GM12878 (cell line): ENCODE results near the gene PCK1. TPM values are rescaled to one million over a fixed set of nuclear protein-coding genes. Genes with fewer than 3 reads are reported as not detected.

Experiments used
- ATAC-seq: fragments of 200-7000 bp; cut with Tn5 transposase; 3 replicates; pipeline ENCODE4 v1.9.1; 2020; ENCODE audit warnings: mild to moderate bottlenecking, moderate library complexity
- BruUV-seq: library from RNA; stranded (reverse); fragments of 400-500 nt; replicated peaks from 2 replicates; lab custom pipeline; 2021; lab: Mats Ljungman, UMichigan
- CTCF ChIA-PET: fragments of 300-600 bp; sonication (Branson Sonifier 250); formaldehyde crosslinking; extraction: SDS; loops from one replicate; lab custom pipeline; 2021; ENCODE audit warnings: inconsistent platforms; lab: Yijun Ruan, JAX
- POLR2A ChIA-PET: fragments of 350-600 bp; formaldehyde crosslinking; extraction: SDS; loops from one replicate; lab custom pipeline; 2021; ENCODE audit warnings: inconsistent platforms; lab: Charles Lee
- RAD21 ChIA-PET: fragments of 300-600 bp; sonication (Branson Sonifier 250); formaldehyde crosslinking; loops from one replicate; lab custom pipeline; 2023; ENCODE audit warnings: antibody characterized with exemption; ENCODE audit not compliant: unreplicated experiment; lab: Charles Lee
- SMC1A ChIA-PET: fragments of 300-600 bp; sonication (Branson Sonifier 250); formaldehyde crosslinking; loops from one replicate; lab custom pipeline; 2023; ENCODE audit not compliant: unreplicated experiment, uncharacterized antibody; lab: Charles Lee
- DNase-seq: peaks from one replicate; pipeline ENCODE4 v3.0.0-alpha.2; 2011; ENCODE audit warnings: low read depth, low spot score
- FAIRE-seq: peaks from 3 replicates; lab custom pipeline; 2011; peaks lifted over from hg19 to GRCh38; lab: Jason Lieb, UNC
- H2AFZ ChIP-seq: 2 replicates; pipeline ENCODE4 v1.6.0; 2011; ENCODE audit warnings: low read depth, low read length, control low read depth; ENCODE audit not compliant: control insufficient read depth
- H3K27ac ChIP-seq: 2 replicates; pipeline ENCODE4 v1.5.1; 2011; ENCODE audit warnings: control low read depth; ENCODE audit not compliant: control insufficient read depth, insufficient read depth
- H3K27me3 ChIP-seq, 2 experiments: replicated peaks in 1 of 2; 2 replicates each; pipeline versions ENCODE4 v1.6.0 to v1.6.1; 2011; ENCODE audit warnings: low read length in 1 of 2; ENCODE audit not compliant: control insufficient read depth in 2 of 2, insufficient read depth in 2 of 2
- H3K36me3 ChIP-seq, 2 experiments: 2 replicates each; pipeline ENCODE4 v1.5.1; 2011; ENCODE audit warnings: low read length in 1 of 2; ENCODE audit not compliant: control insufficient read depth in 2 of 2, insufficient read depth in 2 of 2
- H3K4me1 ChIP-seq: 2 replicates; pipeline ENCODE4 v1.6.1; 2011; ENCODE audit warnings: mild to moderate bottlenecking, low read length, moderate library complexity, mixed read lengths; ENCODE audit not compliant: control insufficient read depth, insufficient read depth
- H3K4me2 ChIP-seq: 2 replicates; pipeline ENCODE4 v1.6.0; 2011; ENCODE audit warnings: control low read depth; ENCODE audit not compliant: control insufficient read depth, insufficient read depth
- H3K4me3 ChIP-seq: fragments of 200-600 bp; sonication (generic); 2 replicates; pipeline ENCODE4 v1.5.1; 2016
- H3K79me2 ChIP-seq: 2 replicates; pipeline ENCODE4 v1.6.0; 2011; ENCODE audit warnings: low read length; ENCODE audit not compliant: control insufficient read depth, insufficient read depth
- H3K9ac ChIP-seq: 2 replicates; pipeline ENCODE4 v1.8.0; 2011; ENCODE audit warnings: low read length, control low read depth, mixed read lengths; ENCODE audit not compliant: control insufficient read depth, insufficient read depth
- H3K9me3 ChIP-seq: replicated peaks from 3 replicates; pipeline ENCODE4 v1.5.1; 2011; ENCODE audit warnings: mild to moderate bottlenecking, low read length; ENCODE audit not compliant: control insufficient read depth, insufficient read depth
- H4K20me1 ChIP-seq: 2 replicates; pipeline ENCODE4 v1.6.0; 2011; ENCODE audit not compliant: control insufficient read depth, insufficient read depth
- BMI1 ChIP-seq: fragments of 450-650 bp; IDR thresholded peaks from 2 replicates; pipeline ENCODE4 v1.6.1; 2016; ENCODE audit warnings: mild to moderate bottlenecking, moderate library complexity, borderline replicate concordance
- BRCA1 ChIP-seq: IDR thresholded peaks from 2 replicates; pipeline ENCODE4 v1.6.1; 2011; ENCODE audit warnings: low read depth, low read length, improper control_type of control experiment
- CBX5 ChIP-seq: sonication (generic); IDR thresholded peaks from 2 replicates; pipeline ENCODE4 v1.6.1; 2016; ENCODE audit warnings: low read depth, moderate library complexity, mild to moderate bottlenecking, inconsistent platforms
- CEBPZ ChIP-seq: fragments of 150-350 bp; IDR thresholded peaks from 2 replicates; pipeline ENCODE4 v1.6.1; 2016; ENCODE audit warnings: low read depth, low read length
- GATAD2B ChIP-seq: fragments of 450-650 bp; conservative IDR thresholded peaks from 2 replicates; pipeline ENCODE4 v1.6.1; 2017; ENCODE audit warnings: low read depth, mild to moderate bottlenecking, moderate library complexity
- HDAC2 ChIP-seq: fragments of 200-600 bp; sonication (generic); IDR thresholded peaks from 2 replicates; pipeline ENCODE4 v1.6.1; 2017
- IRF5 ChIP-seq: fragments of 450-650 bp; IDR thresholded peaks from 2 replicates; pipeline ENCODE4 v1.6.1; 2017; ENCODE audit warnings: borderline replicate concordance
- MLLT1 ChIP-seq: fragments of 450-650 bp; IDR thresholded peaks from 2 replicates; pipeline ENCODE4 v1.6.1; 2016; ENCODE audit warnings: mild to moderate bottlenecking
- POLR2AphosphoS2 ChIP-seq: IDR thresholded peaks from 2 replicates; pipeline ENCODE4 v1.6.1; 2011; ENCODE audit warnings: low read depth, mild to moderate bottlenecking, low read length, improper control_type of control experiment, moderate library complexity
- POLR2AphosphoS5 ChIP-seq: IDR thresholded peaks from 2 replicates; pipeline ENCODE4 v1.6.1; 2011; ENCODE audit warnings: mild to moderate bottlenecking, low read length, inconsistent platforms
- SIN3A ChIP-seq: IDR thresholded peaks from 2 replicates; pipeline ENCODE4 v1.6.1; 2012; ENCODE audit warnings: low read depth, low read length, improper control_type of control experiment
- SMARCA5 ChIP-seq: fragments of 450-650 bp; IDR thresholded peaks from 2 replicates; pipeline ENCODE4 v1.6.1; 2017; ENCODE audit warnings: mild to moderate bottlenecking
- SMC3 ChIP-seq: IDR thresholded peaks from 2 replicates; pipeline ENCODE4 v1.6.1; 2011; ENCODE audit warnings: low read length, improper control_type of control experiment, borderline replicate concordance
- TCF3 ChIP-seq: IDR thresholded peaks from 2 replicates; pipeline ENCODE4 v1.6.1; 2012; ENCODE audit warnings: low read depth, mild to moderate bottlenecking, low read length, borderline replicate concordance; ENCODE audit not compliant: insufficient read depth
- YY1 ChIP-seq: IDR thresholded peaks from 2 replicates; pipeline ENCODE4 v1.6.1; 2011; ENCODE audit warnings: low read depth, mild to moderate bottlenecking, low read length
- WGBS: methylation state at CpG from one replicate; pipeline ENCODE4 v1.1.6; 2016; ENCODE audit warnings: low lambda C conversion rate; ENCODE audit not compliant: insufficient replicate concordance, insufficient coverage; ENCODE audit errors: missing lambda C conversion rate; 5-methylcytosine and 5-hydroxymethylcytosine counted together
- in situ Hi-C: fragments of 300-500 bp; cut with MboI; formaldehyde crosslinking; loops from 9 replicates; pipeline ENCODE4 v1.14.3; 2018; ENCODE audit warnings: mixed read lengths
- intact Hi-C: fragments of 100-400 bp; cut with micrococcal nuclease; formaldehyde crosslinking; loops from one replicate; pipeline ENCODE4 v1.14.2; 2022; ENCODE audit not compliant: unreplicated experiment
- polyA plus RNA-seq, 11 experiments: library from polyadenylated mRNA; depleted of rRNA in 4 of 11; unstranded in 6 of 11; stranded (reverse) in 5 of 11; fragments of >200 nt; fragmentation: Nextera tagmentation in 4 of 11; fragmentation: Illumina TruSeq in 1 of 11; extraction: Ambion mirVana in 4 of 11; extraction: Trizol in 1 of 11; gene quantifications; 1 replicate in 1 of 11; 2 replicates in 10 of 11; pipeline versions ENCODE4 v1.2.1 to v1.2.3, GENCODE V29; 2011 to 2016; ENCODE audit warnings: inconsistent platforms in 2 of 11, missing spikeins in 2 of 11, low read depth in 1 of 11
- total RNA-seq, 4 experiments: library from RNA; depleted of rRNA in 3 of 4; stranded (reverse); fragments of >200 nt in 3 of 4; fragmentation: Illumina TruSeq in 1 of 4; extraction: Trizol in 1 of 4; gene quantifications; 2 replicates each; pipeline versions ENCODE4 v1.2.1 to v1.2.3, GENCODE V29; 2013 to 2021

The PCK1 gene
- total and polyA plus RNA-seq, 10 of the 15 experiments (the other 5 are each of a cell fraction or from before 2014, with no cell fraction given) = 0.02 to 0.33 (median 0.09) TPM; not detected in 5

- intact Hi-C loops (no loop called here), in situ Hi-C loops (no loop called here)
- Histone ChIP-seq H2AFZ (no peak overlapping the region), H3K27me3 (no peaks in the 10 kb centered on the region; a peak in 2 of 4 replicates), H3K27ac (no peak overlapping the region)
- no peak for FAIRE-seq
- CTCF ChIA-PET = interaction anchor here (0.9 to 1.2 kb wide), 2 partner anchors 87 to 203 kb away, joined by 3 read pairs; no protein-coding TSS in a partner anchor
- TF ChIP-seq BMI1 (no peak), SIN3A (no peak), CBX5 (no peak), TCF3 (no peak), MLLT1 (no peak), GATAD2B (no peak), POLR2AphosphoS2 (no peak), IRF5 (no peak), POLR2AphosphoS5 (no peak), BRCA1 (no peak), SMARCA5 (no peak), CEBPZ (no peak), SMC3 (no peak), YY1 (no peak), HDAC2 (no peak)
- TF ChIP-seq, all 136 proteins: peak for 0
- H3K4me3 ChIP-seq = no peak overlapping the region
- H3K9me3 ChIP-seq = peaks cover 2% of the 10 kb centered on the region; the same call in 1 of the 3 replicates
- no peaks in the 10 kb centered on the region for H3K4me1 ChIP-seq
- no peaks in the 10 kb centered on the region for H3K36me3 ChIP-seq
- ChIA-PET POLR2A (no interaction called here), SMC1A (interaction anchor here (1.1 kb wide), 1 partner anchor 87 kb away, joined by 3 read pairs; no protein-coding TSS in a partner anchor), RAD21 (interaction anchor here (1.0 kb wide), 1 partner anchor 11 kb away, joined by 3 read pairs; no protein-coding TSS in a partner anchor)
- no peak overlapping the region for H3K4me2 ChIP-seq
- no TSS peak for BruUV-seq
- no peaks in the 10 kb centered on the region for H3K79me2 ChIP-seq
- no peak for DNase-seq
- H4K20me1 ChIP-seq = no peaks in the 10 kb centered on the region
- WGBS = 17% methylated on average over 8 of the region's 8 CpGs
- no peak for ATAC-seq
- H3K9ac ChIP-seq = no peak overlapping the region
Observed at GRCh38 chr20:57584768-57585461, 24.0 kb downstream of the PCK1 start.
